Loucy (cell line): Measurements from ENCODE around the gene LRRC42.

Source experiments
- EZH2phosphoT487 ChIP-seq: fragments of 200-600 bp; IDR thresholded peaks from 2 replicates; pipeline ENCODE4 v1.6.1; 2018; ENCODE audit warnings: antibody characterized with exemption, mild to moderate bottlenecking, moderate library complexity, borderline replicate concordance
- TF ChIP-seq, protein P1 (sequence below): fragments of 200-600 bp; sonication (generic); conservative IDR thresholded peaks from 2 replicates; pipeline ENCODE4 v1.5.1; 2014; ENCODE audit warnings: mild to moderate bottlenecking, antibody characterized with exemption, low read length

DNA sequence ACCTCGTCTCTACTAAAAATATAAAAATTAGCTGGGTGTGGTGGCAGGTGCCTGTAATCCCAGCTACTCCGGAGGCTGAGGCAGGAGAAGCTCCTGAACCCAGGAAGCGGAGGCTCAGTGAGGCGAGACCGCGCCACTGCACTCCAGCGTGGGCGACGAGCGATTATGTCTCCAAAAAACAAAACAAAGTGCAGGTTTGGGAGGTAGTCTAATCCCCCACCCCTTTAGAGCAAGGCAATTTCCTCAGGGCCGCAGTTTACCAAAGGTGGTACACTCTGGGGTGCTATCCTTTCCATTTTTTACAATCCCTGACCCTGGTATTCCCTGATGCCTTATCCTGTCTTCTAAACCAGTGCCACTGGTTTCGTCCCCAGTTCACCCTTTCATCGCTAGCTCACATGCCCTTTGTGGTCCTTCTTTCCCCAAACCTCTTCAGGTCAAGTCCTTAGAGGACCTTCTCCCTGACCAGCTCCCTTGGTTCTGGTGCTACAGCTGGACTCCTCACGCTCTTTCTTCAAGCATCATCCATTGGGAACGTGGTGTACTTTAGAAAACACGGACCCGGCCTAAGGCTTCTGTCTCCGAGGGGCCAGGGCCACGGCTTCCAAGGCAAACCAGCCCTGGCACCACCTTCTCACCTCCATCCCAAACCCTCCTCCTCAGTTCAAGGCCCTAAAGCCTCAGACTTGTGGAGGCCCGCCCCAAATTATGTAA, 1.5 kb upstream of the LRRC42 start:
- TF ChIP-seq, protein P1, sequence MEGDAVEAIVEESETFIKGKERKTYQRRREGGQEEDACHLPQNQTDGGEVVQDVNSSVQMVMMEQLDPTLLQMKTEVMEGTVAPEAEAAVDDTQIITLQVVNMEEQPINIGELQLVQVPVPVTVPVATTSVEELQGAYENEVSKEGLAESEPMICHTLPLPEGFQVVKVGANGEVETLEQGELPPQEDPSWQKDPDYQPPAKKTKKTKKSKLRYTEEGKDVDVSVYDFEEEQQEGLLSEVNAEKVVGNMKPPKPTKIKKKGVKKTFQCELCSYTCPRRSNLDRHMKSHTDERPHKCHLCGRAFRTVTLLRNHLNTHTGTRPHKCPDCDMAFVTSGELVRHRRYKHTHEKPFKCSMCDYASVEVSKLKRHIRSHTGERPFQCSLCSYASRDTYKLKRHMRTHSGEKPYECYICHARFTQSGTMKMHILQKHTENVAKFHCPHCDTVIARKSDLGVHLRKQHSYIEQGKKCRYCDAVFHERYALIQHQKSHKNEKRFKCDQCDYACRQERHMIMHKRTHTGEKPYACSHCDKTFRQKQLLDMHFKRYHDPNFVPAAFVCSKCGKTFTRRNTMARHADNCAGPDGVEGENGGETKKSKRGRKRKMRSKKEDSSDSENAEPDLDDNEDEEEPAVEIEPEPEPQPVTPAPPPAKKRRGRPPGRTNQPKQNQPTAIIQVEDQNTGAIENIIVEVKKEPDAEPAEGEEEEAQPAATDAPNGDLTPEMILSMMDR: no peak
- no peak for TF ChIP-seq EZH2phosphoT487
